Measurements from ENCODE around the gene TNP1.
A peak's percentile ranks its signal among the peaks of the same experiment; 100 is the strongest.

Gene TNP1

GRCh38 chr2:216837740-216838139, 22.1 kb downstream of the TNP1 start:
- DNase-seq, result no peak

- DNase-seq, result no peak
Measured at GRCh38 chr2:216833061-216833460, 26.8 kb downstream of the TNP1 start.

- no peak for DNase-seq
Measured at GRCh38 chr2:216830346-216830745, 29.5 kb downstream of the TNP1 start.

GRCh38 chr2:216829533-216829932, 30.3 kb downstream of the TNP1 start:
- no peak for DNase-seq

- peak; percentile 48 for DNase-seq
Measured at GRCh38 chr2:216827073-216827720, 32.7 kb downstream of the TNP1 start.

- no peak for DNase-seq
Measured at GRCh38 chr2:216822470-216822869, 37.4 kb downstream of the TNP1 start.

GRCh38 chr2:216820709-216821108, 39.2 kb downstream of the TNP1 start:
- DNase-seq, result no peak

GRCh38 chr2:216819766-216820165, 40.1 kb downstream of the TNP1 start:
- DNase-seq, result no peak

GRCh38 chr2:216819055-216819454, 40.8 kb downstream of the TNP1 start:
- DNase-seq, result no peak

GRCh38 chr2:216810399-216811160, 49.3 kb downstream of the TNP1 start:
- peak; percentile 37 for DNase-seq
